ENCODE measurements around the gene EMP3.

EMP3 gene

DNA sequence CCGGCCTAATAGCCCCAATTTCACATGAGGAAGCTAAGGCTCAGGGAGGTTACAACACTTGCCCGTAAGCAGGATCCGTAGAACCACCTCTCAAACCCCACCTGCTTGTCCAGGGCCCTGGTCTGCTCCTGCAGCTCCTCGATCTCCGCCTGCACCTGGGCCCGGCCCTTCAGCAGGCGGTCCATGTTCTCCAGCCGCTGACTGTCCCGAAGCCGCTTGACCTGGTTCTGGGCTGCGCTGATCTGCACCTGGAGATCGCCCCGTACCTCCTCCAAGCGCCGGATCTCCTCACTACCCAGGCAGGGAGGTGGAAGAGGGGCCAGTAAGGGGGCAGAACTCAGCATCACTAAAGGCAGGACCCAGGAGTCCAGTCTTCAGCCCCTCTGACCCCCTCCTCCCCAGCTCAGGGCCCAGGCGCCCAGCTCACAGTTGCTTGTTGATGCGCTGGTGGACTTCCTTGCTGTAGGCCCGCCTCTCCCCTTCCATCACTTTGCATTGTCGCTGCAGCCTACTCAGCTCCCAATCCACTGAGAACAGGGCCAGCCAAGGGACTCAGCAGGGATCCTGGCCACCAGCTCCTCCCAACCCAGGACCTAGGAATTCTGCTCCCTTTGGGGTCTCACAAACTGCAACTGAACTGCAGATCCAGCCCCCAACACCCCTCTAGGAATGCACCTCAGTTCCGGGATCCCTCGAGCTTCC, 6.9 kb upstream of the EMP3 start:
- no peak for DNase-seq

DNA sequence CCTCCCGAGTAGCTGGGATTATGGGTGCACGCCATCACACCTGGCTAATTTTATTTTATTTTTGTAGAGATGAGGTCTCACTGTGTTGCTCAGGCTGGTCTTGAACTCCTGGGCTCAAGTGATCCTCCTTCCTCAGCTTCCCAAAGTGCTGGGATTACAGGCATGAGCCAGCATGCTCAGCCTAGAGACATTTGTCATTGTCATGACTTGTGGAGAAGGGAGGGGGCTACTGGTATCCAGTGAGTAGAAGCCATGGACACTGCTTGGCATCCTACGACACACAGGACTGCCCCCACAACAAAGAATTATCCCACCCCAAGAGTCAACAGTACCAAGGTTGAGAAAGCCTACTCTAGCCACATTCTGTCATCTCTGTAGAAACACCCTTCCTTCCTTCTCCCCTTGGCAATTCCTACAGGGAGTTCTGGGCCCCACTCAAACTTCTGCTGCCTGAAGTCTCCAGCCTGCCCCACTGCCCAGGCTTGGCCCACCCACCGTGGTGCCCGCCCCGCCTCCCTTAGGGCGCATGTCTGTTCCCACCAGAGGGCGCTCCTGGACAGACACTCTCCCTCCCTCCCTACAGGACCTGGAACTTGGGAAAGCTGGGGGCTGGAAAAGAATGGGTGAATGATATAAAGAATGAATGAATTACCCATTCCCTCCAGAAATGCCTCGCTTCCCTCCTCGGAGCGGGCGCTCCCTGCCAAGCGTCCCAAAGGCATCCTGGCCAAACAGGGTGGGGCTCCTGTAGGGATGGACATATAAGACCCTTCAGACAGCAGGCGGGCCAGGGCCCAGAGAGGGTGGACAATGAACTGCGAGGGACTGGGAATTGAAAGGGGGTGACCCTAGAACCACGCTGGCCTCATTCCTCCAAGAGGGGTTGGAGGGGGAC, 5.5 kb upstream of the EMP3 start:
- DNase-seq = peak; percentile 77

DNA sequence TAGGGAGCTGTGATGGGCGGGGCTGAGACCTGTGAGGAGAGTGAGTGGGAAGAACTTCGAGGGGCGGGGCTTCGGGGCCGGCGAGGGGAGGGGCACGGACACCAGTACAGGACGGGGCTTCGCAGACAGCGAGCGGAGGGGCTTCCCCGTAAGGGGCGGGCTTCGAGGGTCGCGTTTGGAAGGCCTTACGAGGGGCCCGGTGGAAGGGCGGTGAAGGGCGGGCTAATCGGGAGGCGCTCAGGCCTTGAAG, 4.1 kb upstream of the EMP3 start:
- DNase-seq = peak; percentile 99

DNA sequence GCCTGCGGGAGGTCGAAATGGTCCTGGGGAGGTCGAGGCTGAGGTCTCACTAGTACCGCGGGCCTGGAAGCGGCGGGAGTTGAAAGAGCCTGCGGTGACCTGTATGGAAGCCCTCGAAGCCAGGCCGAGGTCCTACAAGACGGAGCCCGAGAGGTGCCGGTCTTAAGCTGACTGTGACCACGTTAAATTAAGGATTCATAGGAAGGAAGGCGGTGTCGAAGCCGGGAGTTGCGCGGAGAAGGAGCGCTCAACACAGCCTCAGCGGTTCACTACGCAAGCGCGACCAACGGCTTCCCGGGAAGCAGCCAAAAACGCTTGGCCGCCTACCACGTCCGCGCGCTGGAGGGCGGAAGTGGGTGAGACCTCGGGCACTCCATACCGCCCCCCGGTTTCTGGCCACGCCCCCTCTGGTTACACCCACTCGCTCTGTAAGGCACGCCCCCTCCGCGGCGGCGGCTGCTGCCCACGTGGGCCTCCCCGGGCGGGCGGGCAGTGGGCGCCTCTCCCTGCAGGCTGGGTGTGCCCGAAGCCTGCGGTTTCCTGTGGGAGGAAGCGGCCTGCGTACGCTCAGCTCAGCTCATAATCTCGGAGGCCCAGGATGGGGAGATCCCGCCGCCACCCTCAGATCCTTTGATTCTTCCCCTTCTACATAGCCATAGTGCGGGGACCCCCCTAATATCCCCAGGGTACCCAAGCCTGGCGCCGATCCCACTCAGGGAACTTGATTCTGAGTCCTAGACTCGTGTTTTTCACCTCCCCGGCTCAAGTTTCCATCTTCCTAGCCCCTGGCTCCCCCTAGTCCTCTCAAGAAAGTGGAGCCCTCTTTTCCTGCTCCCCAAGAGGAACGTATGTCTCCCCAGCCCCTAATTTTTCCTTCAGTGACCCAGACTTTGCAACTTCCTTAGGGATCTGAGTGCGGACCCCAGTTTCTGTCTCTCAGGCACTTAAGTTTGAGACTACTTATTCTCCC, 3.4 kb upstream of the EMP3 start:
- DNase-seq = peak; percentile 100

DNA sequence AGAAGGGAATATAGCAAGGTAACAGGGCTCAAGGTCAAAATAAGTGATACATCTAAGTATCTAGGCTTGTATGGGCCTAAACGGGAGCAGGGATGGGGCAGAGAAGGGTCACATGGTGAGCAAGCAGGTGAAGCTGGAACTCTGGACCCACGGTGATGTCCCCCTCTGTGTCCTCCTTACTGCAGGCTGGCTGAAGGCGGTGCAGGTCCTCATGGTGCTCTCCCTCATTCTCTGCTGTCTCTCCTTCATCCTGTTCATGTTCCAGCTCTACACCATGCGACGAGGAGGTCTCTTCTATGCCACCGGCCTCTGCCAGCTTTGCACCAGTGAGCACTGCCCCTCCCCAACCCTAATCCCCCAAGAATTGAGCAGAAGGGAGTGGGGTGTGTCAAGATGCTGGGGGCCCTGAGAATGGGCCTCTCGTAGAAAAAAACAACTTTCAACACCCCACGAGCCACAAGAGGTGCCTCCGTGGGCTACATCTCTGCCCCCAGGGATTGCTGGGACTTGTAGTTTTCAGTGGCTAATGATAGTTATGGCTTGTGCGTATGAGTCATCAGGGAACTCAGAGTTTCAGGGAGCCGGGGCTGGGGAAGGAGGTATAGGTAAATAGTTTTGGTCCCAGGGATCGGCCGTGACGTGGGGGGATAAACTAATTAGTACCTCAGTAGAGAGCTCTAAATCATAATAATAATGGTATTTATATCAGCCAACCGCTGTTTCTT, 4.0 kb downstream of the EMP3 start:
- peak; percentile 72 for DNase-seq

DNA sequence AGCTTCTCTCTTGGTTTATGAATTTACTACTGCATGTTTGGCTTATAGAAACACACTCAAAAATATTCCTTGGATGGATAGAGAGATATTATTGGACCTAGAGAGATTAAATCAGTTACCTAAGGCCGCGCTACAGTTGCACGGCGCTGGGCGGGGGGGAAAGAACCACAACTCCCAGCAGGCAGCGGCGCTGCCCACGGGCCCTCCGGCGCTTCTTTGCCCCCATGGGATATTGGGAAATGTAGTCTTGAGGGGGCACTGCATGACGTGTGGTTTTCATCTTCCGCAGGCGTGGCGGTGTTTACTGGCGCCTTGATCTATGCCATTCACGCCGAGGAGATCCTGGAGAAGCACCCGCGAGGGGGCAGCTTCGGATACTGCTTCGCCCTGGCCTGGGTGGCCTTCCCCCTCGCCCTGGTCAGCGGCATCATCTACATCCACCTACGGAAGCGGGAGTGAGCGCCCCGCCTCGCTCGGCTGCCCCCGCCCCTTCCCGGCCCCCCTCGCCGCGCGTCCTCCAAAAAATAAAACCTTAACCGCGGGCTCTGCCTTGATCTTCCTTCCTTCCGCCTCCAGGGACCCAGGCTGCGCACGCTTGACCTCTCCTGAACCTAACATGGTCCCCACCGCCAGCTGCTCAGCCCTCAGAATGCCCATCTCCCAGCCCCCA, 4.8 kb downstream of the EMP3 start:
- DNase-seq = peak; percentile 93

DNA sequence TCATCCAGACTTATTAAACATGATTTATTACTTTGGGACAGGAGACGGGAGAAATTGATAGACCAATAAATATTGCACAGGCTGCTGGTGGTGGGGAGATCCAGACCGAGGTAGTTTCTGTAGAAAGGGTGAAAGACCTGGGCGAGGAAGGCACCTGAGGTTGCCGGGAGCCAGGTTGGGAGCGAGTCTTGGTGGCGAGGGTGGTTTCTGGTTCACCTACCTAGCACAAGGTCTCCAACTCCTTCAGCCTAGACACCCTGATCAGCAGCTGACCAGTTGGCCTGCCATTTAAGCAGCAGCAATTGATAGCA, 7.0 kb downstream of the EMP3 start:
- DNase-seq = no peak

DNA sequence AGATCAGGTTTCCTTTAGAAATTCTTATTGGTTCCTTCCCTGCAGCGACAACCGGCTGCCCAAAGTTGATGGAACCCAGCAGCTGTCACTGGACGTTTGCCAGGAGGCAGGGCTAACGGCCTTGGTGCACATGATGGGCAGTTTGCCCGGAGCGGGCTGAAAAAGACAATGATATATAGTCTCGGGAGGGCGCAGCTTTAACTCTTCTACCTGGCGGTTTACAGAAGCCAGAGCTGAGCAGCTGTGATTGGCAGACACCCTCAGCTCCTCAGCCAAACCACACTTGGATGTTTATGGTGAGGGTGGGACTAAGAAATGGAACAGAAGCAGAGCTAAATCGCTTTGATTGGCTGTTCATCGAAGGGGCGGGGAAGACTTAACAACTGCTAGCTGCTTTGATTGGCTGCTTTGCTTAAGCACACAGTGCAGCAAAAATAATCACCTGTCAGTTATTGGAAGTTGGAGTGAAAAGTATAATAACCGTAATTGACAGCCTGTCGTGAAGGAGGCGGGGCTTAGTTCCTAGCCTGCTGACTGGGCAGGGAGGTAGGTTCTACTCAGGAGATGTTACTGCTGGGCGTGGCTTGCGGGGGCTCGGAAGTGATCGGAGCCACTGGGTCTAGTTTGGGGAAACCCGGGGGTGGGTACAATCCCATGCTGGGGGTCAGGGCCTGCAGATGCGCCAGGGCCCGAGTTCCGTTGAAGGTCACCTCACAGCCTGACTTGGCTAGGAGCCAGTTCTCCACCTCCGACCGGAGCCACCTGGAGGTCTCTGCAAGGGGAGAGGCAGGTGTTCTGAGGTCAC, 7.5 kb downstream of the EMP3 start:
- DNase-seq = peak; percentile 97

DNA sequence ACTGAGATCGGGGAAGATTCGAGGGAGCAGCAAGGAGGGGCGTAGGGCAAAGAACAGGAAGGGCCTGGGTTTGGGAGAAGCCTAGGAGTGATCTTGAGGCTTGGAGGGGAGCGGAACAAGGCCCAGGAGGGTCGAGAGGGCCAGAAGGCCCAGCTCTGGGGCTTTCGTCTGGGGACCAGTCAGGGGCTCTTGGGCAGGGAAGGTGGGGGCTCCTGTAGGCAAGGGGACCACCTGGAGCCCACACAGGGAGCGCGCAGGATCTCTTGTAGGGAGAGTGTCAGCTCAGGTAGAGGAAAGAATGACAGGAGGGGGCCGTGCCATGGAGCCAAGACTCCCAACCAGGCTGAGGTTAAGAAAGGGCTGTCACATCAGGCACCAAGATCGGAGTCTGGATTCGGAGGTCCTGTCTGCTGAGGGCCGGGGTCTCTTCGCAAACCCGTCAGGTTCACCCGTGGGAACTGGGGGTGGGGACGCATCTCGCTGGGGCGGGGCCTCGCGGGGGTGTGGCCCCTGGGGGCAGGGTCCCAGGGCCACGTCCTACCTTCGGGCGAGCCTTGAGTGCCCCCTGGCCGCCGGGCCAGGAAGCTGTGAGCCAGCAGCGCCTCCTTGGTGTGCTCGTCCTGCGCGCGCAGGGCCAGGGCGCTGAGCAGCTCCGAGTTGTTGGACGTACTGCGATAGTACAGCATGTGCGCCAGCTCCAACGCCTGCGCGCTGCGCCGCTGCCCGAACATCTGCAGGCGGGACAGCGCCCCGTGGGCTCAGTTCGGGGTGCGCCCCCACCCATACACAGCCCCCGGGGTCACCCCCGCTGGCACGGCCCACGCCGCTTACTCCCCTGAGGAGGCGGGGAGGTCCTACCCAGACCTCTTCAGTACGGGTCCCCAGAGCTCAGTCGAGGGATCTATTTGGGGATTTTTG, 8.4 kb downstream of the EMP3 start:
- peak; percentile 97 for DNase-seq

DNA sequence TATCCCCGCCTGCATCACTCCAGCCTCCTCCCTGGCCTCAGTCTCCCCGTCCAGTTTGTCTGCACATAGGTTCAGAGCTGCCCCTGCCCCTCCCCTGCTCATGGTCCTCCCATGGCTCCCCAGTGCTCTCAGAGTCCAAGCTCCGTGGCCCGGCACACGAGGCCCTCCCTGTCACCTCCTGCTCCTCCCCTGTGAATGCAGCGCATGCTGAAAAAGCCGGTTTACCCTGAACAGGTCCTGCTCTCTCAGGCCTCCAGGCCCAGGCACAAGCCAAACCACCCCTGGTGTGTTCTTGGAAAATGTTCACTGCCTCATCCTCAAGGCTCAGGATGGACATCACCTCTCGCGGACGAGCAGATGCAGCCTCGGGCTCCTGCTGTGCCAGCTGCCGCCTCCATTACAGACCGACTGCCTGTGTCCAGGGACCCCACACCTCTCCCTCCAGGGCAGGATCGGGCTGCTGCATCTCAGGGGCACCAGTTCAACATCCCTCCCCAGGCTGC, 13.0 kb downstream of the EMP3 start:
- DNase-seq = no peak

DNA sequence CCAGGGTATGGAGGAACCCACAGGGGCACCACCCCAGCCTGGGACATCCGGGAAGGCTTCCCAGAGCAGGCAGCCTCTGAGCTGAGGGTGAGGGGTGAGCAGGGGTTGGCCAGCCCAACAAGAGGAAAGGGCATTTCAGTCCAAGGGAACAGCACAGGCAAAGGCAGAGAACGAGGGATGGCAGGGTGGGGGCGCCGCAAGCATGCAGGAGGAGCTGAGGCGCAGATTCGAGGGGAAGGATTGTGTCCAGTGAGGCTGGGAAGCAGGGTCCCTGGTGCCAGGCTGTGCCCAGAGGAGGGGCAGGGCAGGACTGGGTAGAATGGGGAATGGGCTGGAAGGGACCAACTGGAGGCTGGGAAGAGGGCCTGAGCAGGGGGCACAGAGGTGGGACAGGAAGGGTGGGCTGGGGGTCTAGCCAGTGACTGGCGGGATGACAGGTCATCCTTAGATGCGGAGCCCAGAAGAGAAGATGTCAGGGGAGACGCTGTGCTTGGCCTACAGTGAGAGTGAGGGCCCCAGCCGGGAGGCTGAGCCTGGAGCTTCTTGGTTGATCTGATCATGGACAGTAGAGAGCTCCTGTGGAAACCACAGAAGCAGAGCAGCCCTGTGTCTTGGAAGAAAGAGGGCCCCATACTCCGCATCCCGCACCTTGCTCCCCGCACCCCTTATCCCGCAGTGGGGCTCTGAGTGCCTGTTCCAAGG, 13.6 kb downstream of the EMP3 start:
- DNase-seq = no peak

DNA sequence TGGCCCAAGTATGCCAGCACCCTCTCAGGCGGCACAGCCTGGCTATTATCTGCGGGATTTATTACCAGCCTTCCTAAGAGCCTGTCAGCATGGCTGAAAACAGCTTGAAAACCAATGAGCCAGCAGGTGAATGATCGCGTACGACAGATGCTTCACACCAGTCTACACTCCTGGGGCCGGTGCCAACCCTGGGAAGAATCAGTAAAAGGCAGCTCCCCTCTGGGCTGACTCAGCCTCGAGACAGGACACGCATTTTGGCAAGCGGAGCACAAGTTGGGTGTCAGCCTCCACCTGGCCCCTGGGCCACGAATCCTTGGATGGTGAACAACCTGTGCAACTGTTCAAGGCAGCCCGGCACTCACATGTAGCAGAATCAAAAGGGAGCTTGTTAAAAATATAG, 15.6 kb downstream of the EMP3 start:
- DNase-seq = no peak

DNA sequence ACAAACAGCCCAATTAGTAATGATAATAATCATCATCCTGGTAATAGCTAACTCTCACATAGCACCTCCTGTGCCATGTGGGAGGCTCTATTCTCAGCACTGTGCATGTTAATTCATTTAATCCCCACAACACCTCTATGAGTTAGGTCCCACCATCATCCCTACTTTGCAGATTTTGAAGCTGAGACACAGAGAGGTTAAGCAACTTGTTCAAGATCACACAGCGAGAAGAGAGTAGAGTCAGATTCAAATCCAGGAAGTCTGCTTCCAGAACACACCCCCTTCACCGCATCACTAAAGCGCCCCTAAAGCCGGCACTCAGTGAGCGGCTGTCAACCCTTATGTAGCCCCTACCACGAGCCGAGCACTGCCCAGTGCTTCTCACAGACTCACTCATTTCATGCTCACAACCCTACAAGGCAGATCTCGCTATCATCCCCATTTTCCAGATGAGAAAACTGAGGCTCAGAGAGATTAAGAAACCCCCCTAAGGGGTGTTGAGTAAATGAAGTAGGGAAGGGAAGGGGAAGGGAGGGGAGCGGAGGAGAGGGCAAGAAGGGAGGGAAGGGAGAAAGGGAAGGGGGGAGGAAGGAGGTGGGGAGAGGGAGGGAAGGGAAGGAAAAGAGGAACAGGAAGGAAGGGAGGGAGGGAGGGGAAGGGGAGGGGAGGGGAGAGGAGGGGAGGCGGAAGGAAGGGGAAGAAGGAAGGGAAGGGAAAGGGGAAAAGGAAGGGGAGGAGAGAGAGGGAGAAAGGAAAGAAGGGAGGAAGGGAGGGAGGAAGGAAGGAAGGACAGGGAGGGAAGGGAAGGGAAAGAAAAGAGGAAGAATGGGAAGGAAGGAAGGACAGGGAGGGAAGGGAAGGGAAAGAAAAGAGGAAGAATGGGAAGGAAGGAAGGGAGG, 16.4 kb downstream of the EMP3 start:
- no peak for DNase-seq

DNA sequence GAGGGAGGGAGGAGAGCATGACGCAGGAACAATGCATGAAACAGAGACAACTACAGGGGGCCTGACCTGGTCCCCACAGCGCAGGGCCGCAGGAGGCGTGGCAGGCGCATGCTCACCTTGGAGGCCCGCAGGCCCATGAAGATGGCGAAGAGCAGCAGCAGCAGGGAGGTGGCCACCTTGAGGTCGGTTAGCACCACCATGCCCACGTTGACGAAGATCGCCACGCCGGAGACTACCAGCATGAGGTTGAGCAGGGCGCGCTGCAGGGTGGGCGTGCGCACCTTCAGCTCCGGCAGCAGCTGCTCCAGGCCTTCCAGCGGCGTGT, 17.0 kb downstream of the EMP3 start:
- no peak for DNase-seq

DNA sequence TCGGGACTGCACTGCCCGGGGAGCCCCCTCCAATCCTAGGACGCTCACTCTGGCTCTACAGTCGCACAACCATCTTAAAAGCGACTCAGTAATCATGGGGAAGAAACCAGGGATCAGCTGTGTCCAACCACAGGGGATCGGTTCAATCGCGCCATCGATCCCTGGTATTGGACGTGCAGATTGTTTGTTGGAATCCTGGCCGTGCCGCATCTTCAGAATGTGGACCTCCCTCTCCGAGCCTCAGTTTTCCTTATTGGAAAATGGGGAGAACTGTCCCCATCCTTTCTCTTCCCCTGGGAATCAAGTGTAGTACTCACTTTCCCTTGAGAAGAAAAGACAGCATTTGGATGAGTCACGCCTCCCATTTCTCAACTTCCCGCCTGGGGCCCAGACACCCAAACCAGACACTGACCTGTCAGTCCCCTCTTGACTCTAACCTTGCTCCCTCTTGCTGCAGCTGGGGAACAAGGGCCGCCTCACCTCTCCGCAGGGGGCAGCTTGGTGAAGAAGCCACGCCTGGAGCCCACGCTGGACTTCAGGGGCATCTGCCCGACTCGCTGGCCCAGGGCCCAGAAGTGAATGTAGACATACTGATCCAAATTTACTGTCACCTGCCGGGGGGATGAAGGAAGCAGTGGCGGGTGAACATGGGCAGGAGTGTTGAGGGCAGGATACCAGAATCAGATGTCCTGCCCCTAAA, 17.6 kb downstream of the EMP3 start:
- DNase-seq = no peak

DNA sequence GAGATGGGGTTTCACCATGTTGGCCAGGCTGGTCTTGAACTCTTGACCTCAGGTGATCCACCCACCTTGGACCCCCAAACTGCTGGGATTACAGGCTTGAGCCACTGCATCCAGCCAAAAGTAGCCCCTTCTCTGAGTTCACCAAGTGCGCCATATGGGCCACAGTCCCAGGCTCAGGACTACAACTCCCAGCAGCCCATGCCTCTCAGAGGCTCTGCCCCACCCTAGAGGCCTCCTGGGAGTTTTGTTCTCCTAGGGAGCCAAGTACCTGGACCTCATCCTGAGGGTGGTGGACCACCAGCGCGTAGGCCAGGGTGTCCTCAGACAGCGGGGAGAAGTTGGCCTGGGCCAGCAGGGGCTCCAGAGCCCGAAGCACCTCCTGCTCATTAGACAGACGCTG, 19.5 kb downstream of the EMP3 start:
- DNase-seq = no peak

DNA sequence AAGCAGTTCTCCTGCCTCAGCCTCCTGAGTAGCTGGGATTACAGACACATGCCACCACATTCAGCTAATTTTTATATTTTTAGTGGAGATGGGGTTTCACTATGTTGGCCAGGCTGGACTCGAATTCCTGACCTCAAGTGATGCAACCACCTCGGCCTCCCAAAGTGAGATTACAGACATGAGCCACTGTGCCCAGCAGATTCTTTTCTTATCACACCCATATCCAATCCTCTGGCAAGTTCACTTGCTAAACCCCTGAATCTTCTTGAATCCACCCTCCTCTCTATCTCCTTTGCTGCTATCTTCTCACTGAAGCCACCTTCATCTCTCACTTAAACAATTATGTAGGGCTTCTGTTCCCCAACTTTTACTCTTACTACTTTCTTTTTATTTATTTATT, 20.8 kb downstream of the EMP3 start:
- no peak for DNase-seq

DNA sequence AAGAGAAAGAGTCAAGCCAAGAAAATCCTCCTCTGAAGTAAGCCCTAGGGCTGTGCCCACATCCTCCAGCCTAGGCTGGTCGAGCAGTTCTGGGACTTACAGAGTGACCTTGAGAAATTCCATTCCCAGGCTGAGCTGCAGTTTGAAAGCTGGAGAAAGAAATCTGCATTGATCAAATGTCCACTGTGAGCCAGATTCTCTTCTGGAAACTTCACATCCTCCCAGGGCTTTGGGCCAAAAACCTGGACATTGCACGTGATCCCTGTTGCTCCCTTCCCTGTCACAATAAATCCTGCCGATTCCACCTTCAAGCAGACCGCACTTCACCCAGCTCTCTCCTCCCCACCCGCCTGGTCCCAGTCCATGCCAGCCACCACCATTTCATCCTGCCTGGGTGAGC, 22.7 kb downstream of the EMP3 start:
- no peak for DNase-seq

All from activated CD4-positive, alpha-beta T cell treated with anti-CD3 and anti-CD28 coated beads, Interleukin-10, Interleukin-2, amounts not matched to agents 100 ng/mL and 50 ng/mL, durations not matched to agents 16 hours and 8 hours (primary cell).